T-helper 2 cell treated with Interferon-gamma antibody and Interleukin-4, amounts not matched to agents 5 μg/mL and 100 μg/mL, for 36 hours (primary cell): Measurements from ENCODE around the gene LSAMP.

Source experiments
- DNase-seq: peaks from one replicate; pipeline ENCODE4 v3.0.0; 2021; ENCODE audit warnings: low spot score
- H3K27ac Mint-ChIP-seq: one replicate; pipeline ENCODE4 v1.8.0; 2021; ENCODE audit warnings: mild to moderate bottlenecking, mixed read lengths
- H3K27me3 Mint-ChIP-seq: one replicate; pipeline ENCODE4 v1.8.0; 2021; ENCODE audit warnings: low read depth, mixed read lengths
- H3K36me3 Mint-ChIP-seq: one replicate; pipeline ENCODE4 v1.8.0; 2021; ENCODE audit warnings: low read depth, mixed read lengths
- H3K4me1 Mint-ChIP-seq: one replicate; pipeline ENCODE4 v1.8.0; 2021; ENCODE audit warnings: low read depth, mixed read lengths
- H3K4me3 Mint-ChIP-seq: one replicate; pipeline ENCODE4 v1.8.0; 2022; ENCODE audit warnings: mild to moderate bottlenecking, moderate library complexity, mixed read lengths
- H3K9me3 Mint-ChIP-seq: one replicate; pipeline ENCODE4 v1.8.0; 2021; ENCODE audit warnings: mixed read lengths

Gene LSAMP

GRCh38 chr3:116367761-116368395 lies 77.4 kb downstream of the LSAMP start:
- Mint-ChIP-seq H3K27me3 (no peaks in the 10 kb centered on the region), H3K9me3 (peaks cover 5% of the 10 kb centered on the region), H3K36me3 (no peaks in the 10 kb centered on the region), H3K27ac (no peak overlapping the region), H3K4me1 (no peaks in the 10 kb centered on the region), H3K4me3 (no peak overlapping the region)
- DNase-seq: no peak

GRCh38 chr3:116356056-116356455 lies 89.2 kb downstream of the LSAMP start:
- H3K4me3 Mint-ChIP-seq: no peak overlapping the region
- H3K4me1 Mint-ChIP-seq: no peaks in the 10 kb centered on the region

GRCh38 chr3:116354382-116354781 lies 90.9 kb downstream of the LSAMP start:
- H3K4me3 Mint-ChIP-seq: no peak overlapping the region
- no peak overlapping the region for H3K27ac Mint-ChIP-seq
- H3K9me3 Mint-ChIP-seq: peaks cover 17% of the 10 kb centered on the region
- no peaks in the 10 kb centered on the region for H3K36me3 Mint-ChIP-seq
- no peaks in the 10 kb centered on the region for H3K27me3 Mint-ChIP-seq
- DNase-seq: no peak
- H3K4me1 Mint-ChIP-seq: no peaks in the 10 kb centered on the region

More at GRCh38 chr3:116356056-116356455, 89.2 kb downstream of the LSAMP start:
- Mint-ChIP-seq H3K27ac (no peak overlapping the region), H3K27me3 (no peaks in the 10 kb centered on the region), H3K9me3 (peaks cover 12% of the 10 kb centered on the region), H3K36me3 (no peaks in the 10 kb centered on the region)
- no peak for DNase-seq

GRCh38 chr3:116350119-116350733 lies 95.1 kb downstream of the LSAMP start:
- Mint-ChIP-seq H3K9me3 (peaks cover 7% of the 10 kb centered on the region), H3K4me3 (no peak overlapping the region), H3K4me1 (no peaks in the 10 kb centered on the region), H3K36me3 (no peaks in the 10 kb centered on the region), H3K27ac (no peak overlapping the region), H3K27me3 (no peaks in the 10 kb centered on the region)
- DNase-seq: no peak

- H3K4me1 Mint-ChIP-seq: no peaks in the 10 kb centered on the region
Observed at GRCh38 chr3:116348216-116348615, 97.1 kb downstream of the LSAMP start.

GRCh38 chr3:116342499-116342898 lies 102.8 kb downstream of the LSAMP start:
- Mint-ChIP-seq H3K36me3 (no peaks in the 10 kb centered on the region), H3K4me1 (no peaks in the 10 kb centered on the region), H3K27me3 (no peaks in the 10 kb centered on the region), H3K9me3 (peaks cover 3% of the 10 kb centered on the region), H3K4me3 (no peak overlapping the region), H3K27ac (no peak overlapping the region)
- DNase-seq: no peak

More at GRCh38 chr3:116348216-116348615, 97.1 kb downstream of the LSAMP start:
- Mint-ChIP-seq H3K27ac (no peak overlapping the region), H3K4me3 (no peak overlapping the region), H3K9me3 (peaks cover 6% of the 10 kb centered on the region), H3K27me3 (no peaks in the 10 kb centered on the region), H3K36me3 (no peaks in the 10 kb centered on the region)
- no peak for DNase-seq

GRCh38 chr3:116341899-116342298 lies 103.4 kb downstream of the LSAMP start:
- no peak for DNase-seq
- H3K9me3 Mint-ChIP-seq: peaks cover 3% of the 10 kb centered on the region
- H3K4me3 Mint-ChIP-seq: no peak overlapping the region
- no peaks in the 10 kb centered on the region for H3K36me3 Mint-ChIP-seq
- no peaks in the 10 kb centered on the region for H3K4me1 Mint-ChIP-seq
- H3K27me3 Mint-ChIP-seq: no peaks in the 10 kb centered on the region
- no peak overlapping the region for H3K27ac Mint-ChIP-seq

GRCh38 chr3:116341381-116341780 lies 103.9 kb downstream of the LSAMP start:
- Mint-ChIP-seq H3K27me3 (no peaks in the 10 kb centered on the region), H3K27ac (no peak overlapping the region), H3K9me3 (peaks cover 3% of the 10 kb centered on the region), H3K4me1 (no peaks in the 10 kb centered on the region), H3K36me3 (no peaks in the 10 kb centered on the region), H3K4me3 (no peak overlapping the region)
- DNase-seq: no peak

GRCh38 chr3:116340680-116341216 lies 104.5 kb downstream of the LSAMP start:
- no peak overlapping the region for H3K27ac Mint-ChIP-seq
- H3K9me3 Mint-ChIP-seq: peaks cover 3% of the 10 kb centered on the region
- no peak for DNase-seq
- no peaks in the 10 kb centered on the region for H3K36me3 Mint-ChIP-seq
- H3K4me1 Mint-ChIP-seq: no peaks in the 10 kb centered on the region
- no peaks in the 10 kb centered on the region for H3K27me3 Mint-ChIP-seq
- no peak overlapping the region for H3K4me3 Mint-ChIP-seq

- Mint-ChIP-seq H3K9me3 (peaks cover 3% of the 10 kb centered on the region), H3K4me3 (no peak overlapping the region), H3K27me3 (no peaks in the 10 kb centered on the region), H3K4me1 (no peaks in the 10 kb centered on the region), H3K27ac (no peak overlapping the region), H3K36me3 (no peaks in the 10 kb centered on the region)
- DNase-seq: no peak
Observed at GRCh38 chr3:116339441-116340028, 105.8 kb downstream of the LSAMP start.

GRCh38 chr3:116338713-116339112 lies 106.6 kb downstream of the LSAMP start:
- H3K36me3 Mint-ChIP-seq: no peaks in the 10 kb centered on the region
- H3K27me3 Mint-ChIP-seq: no peaks in the 10 kb centered on the region
- H3K4me1 Mint-ChIP-seq: no peaks in the 10 kb centered on the region
- DNase-seq: no peak
- H3K9me3 Mint-ChIP-seq: peaks cover 3% of the 10 kb centered on the region
- H3K27ac Mint-ChIP-seq: no peak overlapping the region
- H3K4me3 Mint-ChIP-seq: no peak overlapping the region

- peaks cover 3% of the 10 kb centered on the region for H3K9me3 Mint-ChIP-seq
- no peaks in the 10 kb centered on the region for H3K36me3 Mint-ChIP-seq
- no peak overlapping the region for H3K4me3 Mint-ChIP-seq
- no peaks in the 10 kb centered on the region for H3K27me3 Mint-ChIP-seq
- H3K27ac Mint-ChIP-seq: no peak overlapping the region
- no peak for DNase-seq
- H3K4me1 Mint-ChIP-seq: no peaks in the 10 kb centered on the region
Observed at GRCh38 chr3:116337229-116337628, 108.1 kb downstream of the LSAMP start.

GRCh38 chr3:116331380-116331779 lies 113.9 kb downstream of the LSAMP start:
- Mint-ChIP-seq H3K9me3 (peaks cover 9% of the 10 kb centered on the region), H3K4me3 (no peak overlapping the region)
- no peak for DNase-seq

GRCh38 chr3:116322750-116323375 lies 122.4 kb downstream of the LSAMP start:
- no peak for DNase-seq
- no peak overlapping the region for H3K27ac Mint-ChIP-seq
- H3K36me3 Mint-ChIP-seq: no peaks in the 10 kb centered on the region
- no peak overlapping the region for H3K4me3 Mint-ChIP-seq
- H3K27me3 Mint-ChIP-seq: no peaks in the 10 kb centered on the region
- H3K9me3 Mint-ChIP-seq: no peaks in the 10 kb centered on the region
- H3K4me1 Mint-ChIP-seq: no peaks in the 10 kb centered on the region

More at GRCh38 chr3:116331380-116331779, 113.9 kb downstream of the LSAMP start:
- no peak overlapping the region for H3K27ac Mint-ChIP-seq
- no peaks in the 10 kb centered on the region for H3K4me1 Mint-ChIP-seq
- H3K36me3 Mint-ChIP-seq: no peaks in the 10 kb centered on the region
- no peaks in the 10 kb centered on the region for H3K27me3 Mint-ChIP-seq
